Spleen (tissue), 7 donors: Measurements from ENCODE around the gene ERBIN.

Experiments used
- CTCF ChIP-seq, 11 experiments: fragments of 200-600 bp in 7 of 11; fragments of 450-650 bp in 4 of 11; sonication (generic) in 4 of 11; IDR thresholded peaks in 8 of 11; conservative IDR thresholded peaks in 3 of 11; 1 replicate in 7 of 11; 2 replicates in 4 of 11; pipeline versions ENCODE4 v1.4.0 to v1.8.0; 2016 to 2021; ENCODE audit warnings: antibody characterized with exemption in 11 of 11, inconsistent platforms in 4 of 11, mild to moderate bottlenecking in 1 of 11
- POLR2A ChIP-seq, 3 donors: fragments of 450-650 bp; IDR thresholded peaks; one replicate each; pipeline ENCODE4 v1.5.1; 2017; ENCODE audit warnings: antibody characterized with exemption in 3 of 3, mild to moderate bottlenecking in 1 of 3
- POLR2AphosphoS5 ChIP-seq, 3 donors: sonication (generic); formaldehyde crosslinking; IDR thresholded peaks; one replicate each; pipeline ENCODE4 v1.5.1; 2017; ENCODE audit warnings: antibody characterized with exemption in 3 of 3
- donor health status: DM: no; HTN: no; CAD: no; lungs with moderate emphysema.
- donor health status: DM: no; HTN: no; CAD: no.
- donor health status: DM: no; HTN: no; CAD: no.

GRCh38 chr5:65900746-65901145, 25.6 kb upstream of the ERBIN start:
- TF ChIP-seq CTCF (IDR thresholded peaks at IDR 0.05 in 8 of 11, conservative IDR thresholded peaks at IDR 0.05 in 3 of 11) = no peak
- TF ChIP-seq POLR2AphosphoS5 (IDR thresholded peaks at IDR 0.05) = no peak
- no peak for TF ChIP-seq POLR2A (IDR thresholded peaks at IDR 0.05)
